Uterus (tissue), 2 donors: ENCODE data around the gene MIPOL1.

Experiments
- CTCF ChIP-seq, 4 experiments: fragments of 200-600 bp in 2 of 4; fragments of 450-650 bp in 2 of 4; sonication (generic) in 2 of 4; IDR thresholded peaks; one replicate each; pipeline ENCODE4 v1.5.1; 2016 to 2019; ENCODE audit warnings: antibody characterized with exemption in 4 of 4, mild to moderate bottlenecking in 2 of 4, moderate library complexity in 1 of 4
- POLR2A ChIP-seq, 2 donors: fragments of 450-650 bp; IDR thresholded peaks; one replicate each; pipeline ENCODE4 v1.6.1; 2016; ENCODE audit warnings: antibody characterized with exemption in 2 of 2, mild to moderate bottlenecking in 1 of 2, moderate library complexity in 1 of 2

- TF ChIP-seq CTCF (IDR thresholded peaks at IDR 0.05) (no peak), POLR2A (IDR thresholded peaks at IDR 0.05) (no peak)
Observed at GRCh38 chr14:37490607-37491006, 292.9 kb downstream of the MIPOL1 start.
